B cell (primary cell): ENCODE measurements around the gene MEF2C. TPM values are rescaled to one million over a fixed set of nuclear protein-coding genes. Genes with fewer than 3 reads are reported as not detected.
A peak's percentile ranks its signal among the peaks of the same experiment; 100 is the strongest.

ENCODE experiments used
- ATAC-seq: fragments of 200-7000 bp; cut with Tn5 transposase; one replicate; pipeline ENCODE4 v1.10.0; 2021; ENCODE audit warnings: low read depth, mild to moderate bottlenecking, moderate number of reproducible peaks, moderate library complexity
- CTCF ChIA-PET: fragments of 350-600 bp; sonication (Branson Sonifier 250); formaldehyde crosslinking; loops from one replicate; lab custom pipeline; 2021; ENCODE audit warnings: antibody characterized with exemption, inconsistent platforms; lab: Charles Lee
- POLR2A ChIA-PET: fragments of 350-600 bp; sonication (Branson Sonifier 250); formaldehyde crosslinking; loops from one replicate; lab custom pipeline; 2021; ENCODE audit warnings: antibody characterized with exemption; lab: Charles Lee
- DNase-seq: peaks from one replicate; pipeline ENCODE4 v3.0.0; 2013
- H2AFZ ChIP-seq: 2 replicates; pipeline ENCODE4 v1.6.1; 2012; ENCODE audit warnings: mild to moderate bottlenecking, low read depth, low read length; ENCODE audit not compliant: insufficient read depth, poor library complexity, severe bottlenecking
- H3K27ac ChIP-seq, 2 donors: 1 replicate in 1 of 2; 2 replicates in 1 of 2; pipeline ENCODE4 v1.5.1; 2012 to 2013; ENCODE audit warnings: low read length in 2 of 2, mild to moderate bottlenecking in 2 of 2, moderate library complexity in 1 of 2
- H3K27me3 ChIP-seq, 4 experiments: fragments of 200-600 bp in 1 of 4; sonication (generic) in 1 of 4; replicated peaks in 1 of 4; 1 replicate in 2 of 4; 2 replicates in 2 of 4; pipeline versions ENCODE4 v1.6.1 to v1.7.0; 2013 to 2016; ENCODE audit warnings: low read length in 3 of 4, mild to moderate bottlenecking in 2 of 4, mixed read lengths in 1 of 4, moderate library complexity in 1 of 4; ENCODE audit not compliant: insufficient read depth in 4 of 4, control insufficient read depth in 3 of 4; ENCODE audit errors: control extremely low read depth in 1 of 4
- H3K36me3 ChIP-seq, 2 experiments: replicated peaks in 1 of 2; 1 replicate in 1 of 2; 2 replicates in 1 of 2; pipeline versions ENCODE4 v1.6.1 to v1.7.1; 2013; ENCODE audit warnings: low read length in 1 of 2; ENCODE audit not compliant: insufficient read depth in 2 of 2, control insufficient read depth in 1 of 2; ENCODE audit errors: control extremely low read depth in 1 of 2, extremely low read depth in 1 of 2
- H3K4me1 ChIP-seq, 2 donors: fragments of 200-600 bp in 1 of 2; sonication (generic) in 1 of 2; 1 replicate in 1 of 2; 2 replicates in 1 of 2; pipeline versions ENCODE4 v1.5.1 to v1.6.1; 2013 to 2017; ENCODE audit warnings: low read length in 2 of 2; ENCODE audit not compliant: control insufficient read depth in 2 of 2, insufficient read depth in 2 of 2
- H3K4me2 ChIP-seq: replicated peaks from 2 replicates; pipeline ENCODE3; 2012; ENCODE audit warnings: mild to moderate bottlenecking, low read depth, low read length; ENCODE audit not compliant: poor library complexity, severe bottlenecking
- H3K4me3 ChIP-seq, 5 experiments: fragments of 200-600 bp in 1 of 5; sonication (generic) in 1 of 5; 1 replicate in 3 of 5; 2 replicates in 2 of 5; pipeline versions ENCODE4 v1.5.1 to v1.7.0; 2011 to 2016; ENCODE audit warnings: low read length in 4 of 5, mild to moderate bottlenecking in 4 of 5, low read depth in 2 of 5, control low read depth in 1 of 5, moderate library complexity in 1 of 5; ENCODE audit not compliant: insufficient read depth in 1 of 5; ENCODE audit errors: control extremely low read depth in 1 of 5, extremely low read depth in 1 of 5
- H3K79me2 ChIP-seq: fragments of 200-600 bp; sonication (generic); one replicate; pipeline ENCODE4 v1.6.0; 2016; ENCODE audit warnings: low read length; ENCODE audit not compliant: control insufficient read depth, insufficient read depth
- H3K9ac ChIP-seq: fragments of 200-600 bp; sonication (generic); 2 replicates; pipeline ENCODE4 v1.6.1; 2017; ENCODE audit warnings: mild to moderate bottlenecking, low read length, moderate library complexity
- H3K9me3 ChIP-seq, 3 donors: one replicate each; pipeline versions ENCODE4 v1.6.1 to v1.7.1; 2013; ENCODE audit warnings: low read length in 2 of 3; ENCODE audit not compliant: control insufficient read depth in 2 of 3, insufficient read depth in 1 of 3; ENCODE audit errors: control extremely low read depth in 1 of 3
- H4K20me1 ChIP-seq: 2 replicates; pipeline ENCODE4 v1.6.0; 2012; ENCODE audit warnings: mild to moderate bottlenecking, low read length; ENCODE audit not compliant: insufficient read depth, control insufficient read depth, poor library complexity, severe bottlenecking
- H3K27ac Mint-ChIP-seq: one replicate; pipeline ENCODE4 v1.8.0; 2021; ENCODE audit warnings: mixed read lengths
- H3K27me3 Mint-ChIP-seq: one replicate; pipeline ENCODE4 v1.8.0; 2021; ENCODE audit warnings: mixed read lengths
- H3K4me1 Mint-ChIP-seq: one replicate; pipeline ENCODE4 v1.8.0; 2021; ENCODE audit warnings: mixed read lengths
- H3K4me3 Mint-ChIP-seq: one replicate; pipeline ENCODE4 v1.8.0; 2021; ENCODE audit warnings: mixed read lengths
- H3K9me3 Mint-ChIP-seq: one replicate; pipeline ENCODE4 v1.8.0; 2022; ENCODE audit warnings: mixed read lengths; ENCODE audit not compliant: insufficient read depth
- EZH2 ChIP-seq: IDR thresholded peaks from 2 replicates; pipeline ENCODE4 v1.6.1; 2012; ENCODE audit warnings: borderline replicate concordance, low read depth, mild to moderate bottlenecking, moderate library complexity, low read length; ENCODE audit not compliant: insufficient read depth, poor library complexity, severe bottlenecking
- WGBS: methylation state at CpG from one replicate; pipeline ENCODE4 v1.1.5; 2013; ENCODE audit warnings: missing lambda C conversion rate; ENCODE audit not compliant: insufficient coverage; 5-methylcytosine and 5-hydroxymethylcytosine counted together
- intact Hi-C: fragments of 100-400 bp; cut with micrococcal nuclease; formaldehyde crosslinking; loops from one replicate; pipeline ENCODE4 v1.10.0; 2022
- polyA plus RNA-seq: library from polyadenylated mRNA; depleted of rRNA; stranded (reverse); fragments of >200 nt; gene quantifications from 2 replicates; pipeline ENCODE4 v1.2.3, GENCODE V29; 2012
- total RNA-seq, 2 donors: library from RNA; stranded (reverse); fragments of 120-200 nt in 1 of 2; gene quantifications; 1 replicate in 1 of 2; 2 replicates in 1 of 2; pipeline versions ENCODE4 v1.2.3 to v1.2.4, GENCODE V29; 2013 to 2022
- TF ChIP-seq, protein P1 (sequence below): fragments of 200-600 bp; IDR thresholded peaks from one replicate; pipeline ENCODE4 v1.8.0; 2022; ENCODE audit warnings: antibody characterized with exemption, mild to moderate bottlenecking

Gene MEF2C
- total and polyA plus RNA-seq, 2 donors (not counting 1 experiment from before 2014, with no cell fraction given): 97.4 to 354 TPM

DNA sequence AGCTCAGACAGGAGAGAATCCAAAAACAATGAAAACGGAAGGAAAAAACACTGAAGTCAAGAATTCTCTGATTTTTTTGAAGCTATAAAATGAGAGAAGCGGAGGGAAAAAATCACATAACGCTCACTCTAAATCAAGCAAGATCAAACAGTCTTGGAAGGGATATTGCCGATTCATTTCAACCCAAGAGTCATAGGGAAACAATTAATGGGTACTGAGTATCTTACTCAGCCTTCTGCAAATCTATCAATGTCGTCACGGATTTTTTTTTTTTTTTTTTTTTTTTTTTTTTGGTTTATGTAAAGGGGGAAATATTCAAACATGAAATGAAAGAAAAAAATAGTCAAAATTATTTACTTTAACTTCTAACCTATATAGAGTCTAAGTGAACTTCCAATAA lies 9.5 kb downstream of the MEF2C start:
- peaks cover 95% of the 10 kb centered on the region for H3K79me2 ChIP-seq
- H3K4me1 Mint-ChIP-seq: peaks cover 64% of the 10 kb centered on the region
- intact Hi-C loops: loop anchor here (1.0 to 2.0 kb wide), 3 partner anchors 8 to 33 kb away; no protein-coding TSS in a partner anchor
- H3K27ac Mint-ChIP-seq: peak overlapping the region; percentile 34
- peak overlapping the region in 1 of 2 donors; percentile 52 for H3K27ac ChIP-seq
- no peaks in the 10 kb centered on the region for H3K27me3 Mint-ChIP-seq
- peak overlapping the region; percentile 51 for H3K4me3 Mint-ChIP-seq
- no CpG with 5 or more reads among the region's 6 CpGs for WGBS
- no peaks in the 10 kb centered on the region for H3K9me3 Mint-ChIP-seq
- H2AFZ ChIP-seq: no peak overlapping the region
- H3K4me1 ChIP-seq: peaks cover 32 to 68% of the 10 kb centered on the region in 2 donors
- no peaks in the 10 kb centered on the region for H3K9me3 ChIP-seq
- H3K36me3 ChIP-seq: peaks cover 13 to 27% of the 10 kb centered on the region in 2 experiments
- DNase-seq (no peak), ATAC-seq (peak; percentile 39)
- no peak for TF ChIP-seq EZH2
- TF ChIP-seq, protein P1, sequence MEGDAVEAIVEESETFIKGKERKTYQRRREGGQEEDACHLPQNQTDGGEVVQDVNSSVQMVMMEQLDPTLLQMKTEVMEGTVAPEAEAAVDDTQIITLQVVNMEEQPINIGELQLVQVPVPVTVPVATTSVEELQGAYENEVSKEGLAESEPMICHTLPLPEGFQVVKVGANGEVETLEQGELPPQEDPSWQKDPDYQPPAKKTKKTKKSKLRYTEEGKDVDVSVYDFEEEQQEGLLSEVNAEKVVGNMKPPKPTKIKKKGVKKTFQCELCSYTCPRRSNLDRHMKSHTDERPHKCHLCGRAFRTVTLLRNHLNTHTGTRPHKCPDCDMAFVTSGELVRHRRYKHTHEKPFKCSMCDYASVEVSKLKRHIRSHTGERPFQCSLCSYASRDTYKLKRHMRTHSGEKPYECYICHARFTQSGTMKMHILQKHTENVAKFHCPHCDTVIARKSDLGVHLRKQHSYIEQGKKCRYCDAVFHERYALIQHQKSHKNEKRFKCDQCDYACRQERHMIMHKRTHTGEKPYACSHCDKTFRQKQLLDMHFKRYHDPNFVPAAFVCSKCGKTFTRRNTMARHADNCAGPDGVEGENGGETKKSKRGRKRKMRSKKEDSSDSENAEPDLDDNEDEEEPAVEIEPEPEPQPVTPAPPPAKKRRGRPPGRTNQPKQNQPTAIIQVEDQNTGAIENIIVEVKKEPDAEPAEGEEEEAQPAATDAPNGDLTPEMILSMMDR: no peak
- peak overlapping the region in 2 of 5 experiments; percentile 13 to 30 for H3K4me3 ChIP-seq
- no peaks in the 10 kb centered on the region for H3K27me3 ChIP-seq
- POLR2A ChIA-PET: interaction anchor here (0.7 kb wide), 1 partner anchor 398 kb away, joined by 5 read pairs; no protein-coding TSS in a partner anchor
- H3K4me2 ChIP-seq: peak overlapping the region; percentile 48
- peaks cover 35% of the 10 kb centered on the region for H4K20me1 ChIP-seq
- CTCF ChIA-PET: interaction anchor here (0.7 kb wide), 1 partner anchor 10 kb away, joined by 4 read pairs; no protein-coding TSS in a partner anchor
- H3K9ac ChIP-seq: peak overlapping the region; percentile 24

DNA sequence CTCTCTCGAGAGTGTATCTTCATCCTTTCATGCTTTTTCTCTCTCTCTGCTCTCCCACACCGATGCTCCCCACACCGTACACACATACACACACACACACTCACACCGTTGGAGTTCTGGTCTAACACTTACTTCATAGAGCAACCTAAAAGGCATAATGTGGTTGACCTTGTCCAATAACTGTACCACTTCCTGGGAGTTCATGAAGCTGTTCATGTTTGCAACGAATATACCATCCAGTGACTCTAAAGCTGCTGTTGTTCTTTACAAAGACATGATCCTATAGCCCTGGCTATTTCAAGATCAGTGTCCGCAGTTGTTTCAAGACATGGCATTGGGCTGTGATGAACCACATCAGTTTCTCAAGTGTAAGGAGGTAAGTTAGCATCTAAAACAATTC lies 10.0 kb downstream of the MEF2C start:
- Histone ChIP-seq H3K4me3 (peak overlapping the region in 2 of 5 experiments; percentile 13 to 30), H3K9me3 (no peaks in the 10 kb centered on the region), H3K4me2 (peak overlapping the region; percentile 48), H2AFZ (no peak overlapping the region), H3K27me3 (no peaks in the 10 kb centered on the region), H3K9ac (peak overlapping the region; percentile 24), H3K4me1 (peaks cover 28 to 67% of the 10 kb centered on the region in 2 donors), H3K79me2 (peaks cover 95% of the 10 kb centered on the region), H3K36me3 (peaks cover 13 to 27% of the 10 kb centered on the region in 2 experiments), H4K20me1 (peaks cover 40% of the 10 kb centered on the region), H3K27ac (peak overlapping the region in 1 of 2 donors; percentile 52)
- ATAC-seq (no peak), DNase-seq (peak; percentile 19)
- TF ChIP-seq, protein P1: no peak
- TF ChIP-seq EZH2: no peak
- H3K4me3 Mint-ChIP-seq: peak overlapping the region; percentile 51
- H3K27me3 Mint-ChIP-seq: no peaks in the 10 kb centered on the region
- CTCF ChIA-PET: interaction anchor here (0.7 kb wide), 1 partner anchor 10 kb away, joined by 4 read pairs; no protein-coding TSS in a partner anchor
- POLR2A ChIA-PET: interaction anchor here (0.7 kb wide), 1 partner anchor 399 kb away, joined by 5 read pairs; no protein-coding TSS in a partner anchor
- WGBS: 66% methylated on average over 4 of the region's 6 CpGs
- intact Hi-C loops: loop anchor here (1.0 to 2.0 kb wide), 3 partner anchors 8 to 32 kb away; no protein-coding TSS in a partner anchor
- no peaks in the 10 kb centered on the region for H3K9me3 Mint-ChIP-seq
- H3K27ac Mint-ChIP-seq: peak overlapping the region; percentile 34
- peaks cover 64% of the 10 kb centered on the region for H3K4me1 Mint-ChIP-seq
